Transverse colon (tissue), 4 donors: ENCODE measurements around the gene HLA-B. TPM values are rescaled to one million over a fixed set of nuclear protein-coding genes. Genes with fewer than 3 reads are reported as not detected.
"Not testable (repeated sequence)": the region's sequence is repeated elsewhere in the genome, so short reads cannot be mapped to it uniquely, and the experiment has no call there.

Experiments used
- DNase-seq: peaks from one replicate; pipeline ENCODE4 v3.0.0-alpha.2; 2019
- H3K27ac ChIP-seq, 4 donors: fragments of 200-600 bp; sonication (generic); 2 replicates each; pipeline ENCODE4 v1.5.1; 2016 to 2018; ENCODE audit warnings: inconsistent platforms in 4 of 4
- H3K27me3 ChIP-seq: fragments of 200-600 bp; sonication (generic); 2 replicates; pipeline ENCODE4 v1.5.1; 2017; ENCODE audit warnings: inconsistent platforms
- H3K36me3 ChIP-seq, 4 donors: fragments of 200-600 bp; sonication (generic); 2 replicates each; pipeline ENCODE4 v1.5.1; 2017 to 2019; ENCODE audit warnings: inconsistent platforms in 4 of 4
- H3K4me1 ChIP-seq, 4 donors: fragments of 200-600 bp; sonication (generic); 2 replicates each; pipeline ENCODE4 v1.5.1; 2017 to 2020; ENCODE audit warnings: inconsistent platforms in 4 of 4
- H3K4me3 ChIP-seq, 4 donors: fragments of 200-600 bp; sonication (generic); 1 replicate in 1 of 4; 2 replicates in 3 of 4; pipeline versions ENCODE4 v1.5.1 to v1.6.1; 2017 to 2019; ENCODE audit warnings: inconsistent platforms in 4 of 4
- H3K9me3 ChIP-seq, 2 donors: fragments of 200-600 bp; sonication (generic); 2 replicates each; pipeline ENCODE4 v1.5.1; 2017 to 2019; ENCODE audit warnings: inconsistent platforms in 2 of 2
- EP300 ChIP-seq: sonication (generic); formaldehyde crosslinking; IDR thresholded peaks from one replicate; pipeline ENCODE4 v1.6.1; 2017; ENCODE audit warnings: antibody characterized with exemption, low read depth
- POLR2A ChIP-seq: fragments of 450-650 bp; IDR thresholded peaks from one replicate; pipeline ENCODE4 v1.6.1; 2016; ENCODE audit warnings: antibody characterized with exemption, mild to moderate bottlenecking, moderate library complexity
- POLR2AphosphoS5 ChIP-seq, 3 donors: sonication (generic); formaldehyde crosslinking; IDR thresholded peaks; one replicate each; pipeline ENCODE4 v1.6.1; 2016; ENCODE audit warnings: antibody characterized with exemption in 3 of 3
- WGBS, 2 donors: methylation state at CpG; one replicate each; pipeline ENCODE4 v1.1.5; 2018; ENCODE audit warnings: low coverage in 1 of 2; 5-methylcytosine and 5-hydroxymethylcytosine counted together
- in situ Hi-C, 4 donors: fragments of 200-750 bp; cut with MboI; loops; one replicate each; pipeline versions ENCODE4 v1.15.0 to v1.15.1; 2017; ENCODE audit warnings: low sequenced_read_pairs in 3 of 4, low pct_ligation_motif_present in 1 of 4, low pct_unique_long_range_greater_than_20kb in 1 of 4
- intact Hi-C: fragments of 100-400 bp; cut with DNase I; formaldehyde crosslinking; loops from one replicate; pipeline ENCODE4 v1.15.1; 2023; ENCODE audit warnings: low total_unique reads
- total RNA-seq, 4 donors: library from RNA; depleted of rRNA; stranded (reverse); fragments of >200 nt; gene quantifications; one replicate each; pipeline ENCODE4 v1.1.0, GENCODE V29; 2016
- TF ChIP-seq, protein P1 (sequence below), 5 experiments: fragments of 200-600 bp in 3 of 5; fragments of 450-650 bp in 2 of 5; sonication (generic) in 3 of 5; IDR thresholded peaks; 1 replicate in 2 of 5; 2 replicates in 3 of 5; pipeline ENCODE4 v1.5.1; 2016 to 2017; ENCODE audit warnings: antibody characterized with exemption in 5 of 5, inconsistent platforms in 3 of 5, mild to moderate bottlenecking in 2 of 5, moderate library complexity in 1 of 5

HLA-B gene
- total RNA-seq, 4 donors from 2014 or later: 915 to 3,432 (median 2,814) TPM

DNA sequence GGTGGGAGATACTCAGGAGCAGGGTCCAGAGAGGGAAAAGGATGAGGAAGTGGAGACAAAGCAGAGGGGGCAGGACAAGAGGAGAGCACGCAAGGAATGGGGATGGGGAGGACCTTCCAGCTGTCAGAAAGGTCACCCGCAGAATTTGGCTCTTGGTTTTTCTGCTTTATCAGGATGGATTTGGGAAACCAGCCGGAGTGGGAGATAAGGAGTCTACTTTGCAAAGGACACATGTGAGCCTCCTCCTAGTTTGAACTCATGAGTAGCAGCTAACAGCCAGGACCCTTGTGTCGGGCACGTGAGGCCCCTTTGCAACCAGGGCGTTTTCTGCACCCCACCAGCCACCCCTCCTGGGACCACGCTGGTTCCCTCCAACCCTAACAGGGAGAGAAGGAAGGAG, 38.9 kb upstream of the HLA-B start:
- in situ Hi-C loops (no loop called here), intact Hi-C loops (loop anchor here (2.0 kb wide), 1 partner anchor 45 kb away; no protein-coding TSS in a partner anchor)
- WGBS, 2 donors: 81 to 93% methylated on average over 5 to 7 of the region's 7 CpGs
- H3K36me3 ChIP-seq: no peaks in the 10 kb centered on the region
- no peak overlapping the region for H3K4me3 ChIP-seq
- TF ChIP-seq POLR2A: no peak
- no peak for TF ChIP-seq POLR2AphosphoS5 (IDR thresholded peaks at IDR 0.05)
- TF ChIP-seq, protein P1, sequence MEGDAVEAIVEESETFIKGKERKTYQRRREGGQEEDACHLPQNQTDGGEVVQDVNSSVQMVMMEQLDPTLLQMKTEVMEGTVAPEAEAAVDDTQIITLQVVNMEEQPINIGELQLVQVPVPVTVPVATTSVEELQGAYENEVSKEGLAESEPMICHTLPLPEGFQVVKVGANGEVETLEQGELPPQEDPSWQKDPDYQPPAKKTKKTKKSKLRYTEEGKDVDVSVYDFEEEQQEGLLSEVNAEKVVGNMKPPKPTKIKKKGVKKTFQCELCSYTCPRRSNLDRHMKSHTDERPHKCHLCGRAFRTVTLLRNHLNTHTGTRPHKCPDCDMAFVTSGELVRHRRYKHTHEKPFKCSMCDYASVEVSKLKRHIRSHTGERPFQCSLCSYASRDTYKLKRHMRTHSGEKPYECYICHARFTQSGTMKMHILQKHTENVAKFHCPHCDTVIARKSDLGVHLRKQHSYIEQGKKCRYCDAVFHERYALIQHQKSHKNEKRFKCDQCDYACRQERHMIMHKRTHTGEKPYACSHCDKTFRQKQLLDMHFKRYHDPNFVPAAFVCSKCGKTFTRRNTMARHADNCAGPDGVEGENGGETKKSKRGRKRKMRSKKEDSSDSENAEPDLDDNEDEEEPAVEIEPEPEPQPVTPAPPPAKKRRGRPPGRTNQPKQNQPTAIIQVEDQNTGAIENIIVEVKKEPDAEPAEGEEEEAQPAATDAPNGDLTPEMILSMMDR (IDR thresholded peaks at IDR 0.05): no peak
- TF ChIP-seq EP300: no peak
- peaks cover 3 to 35% (median 17%) of the 10 kb centered on the region in 4 donors for H3K4me1 ChIP-seq
- H3K27ac ChIP-seq: peak overlapping the region in 3 of 4 donors; percentile 42 to 74 (median 72)
- no peaks in the 10 kb centered on the region for H3K27me3 ChIP-seq
- DNase-seq: no peak
- no peaks in the 10 kb centered on the region for H3K9me3 ChIP-seq

DNA sequence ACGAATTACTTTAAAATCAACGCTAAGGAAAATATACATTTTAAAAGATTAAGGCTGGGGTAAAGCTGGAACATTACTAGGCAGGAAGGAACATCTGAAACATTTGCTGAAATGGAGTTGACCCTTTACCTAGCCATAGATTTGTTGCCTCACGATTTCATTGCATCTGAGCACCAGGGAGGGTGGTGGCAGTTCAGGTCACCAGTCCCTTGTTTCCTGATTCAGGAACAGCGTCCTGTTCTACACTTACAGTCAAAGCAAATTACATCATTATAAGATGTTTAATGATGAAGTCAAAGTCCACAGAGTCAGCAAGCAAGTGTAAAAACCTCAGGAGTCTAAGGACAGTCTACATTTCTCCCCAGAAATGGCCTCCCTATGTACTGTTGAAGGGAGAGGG, 37.4 kb upstream of the HLA-B start:
- WGBS, 2 donors: 43 to 60% methylated on average over 1 to 4 of the region's 4 CpGs
- in situ Hi-C loops (loop anchor here in 1 of 4 donors (5.0 kb wide), 1 partner anchor 93 kb away; no protein-coding TSS in a partner anchor), intact Hi-C loops (no loop called here)
- Histone ChIP-seq H3K27me3 (no peaks in the 10 kb centered on the region), H3K9me3 (no peaks in the 10 kb centered on the region), H3K27ac (peak overlapping the region; percentile 55 to 77 (median 73)), H3K4me3 (no peak overlapping the region), H3K4me1 (peaks cover 3 to 35% (median 17%) of the 10 kb centered on the region in 4 donors), H3K36me3 (no peaks in the 10 kb centered on the region)
- TF ChIP-seq EP300: no peak
- no peak for TF ChIP-seq POLR2AphosphoS5 (IDR thresholded peaks at IDR 0.05)
- TF ChIP-seq POLR2A: no peak
- TF ChIP-seq, protein P1 (IDR thresholded peaks at IDR 0.05): no peak
- DNase-seq: peak; percentile 41

DNA sequence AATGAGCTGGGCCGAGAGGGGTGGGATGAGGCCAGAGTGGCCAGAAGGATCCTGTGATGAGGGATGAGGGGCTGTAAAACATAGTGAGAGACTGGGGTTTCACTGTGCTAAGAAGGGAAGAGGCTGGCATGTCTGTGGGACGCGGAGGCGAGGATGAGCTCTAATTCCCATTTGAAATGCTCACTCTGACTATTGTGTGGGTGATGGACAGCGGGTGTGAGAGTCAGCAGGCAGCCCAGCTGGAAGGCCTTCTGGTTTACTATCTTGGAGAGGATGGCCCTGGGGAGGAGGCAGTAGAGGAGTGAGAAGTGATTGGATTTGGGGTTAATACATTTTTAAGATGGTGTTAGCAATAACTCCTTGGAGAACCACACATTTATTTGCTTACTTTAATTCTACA, 37.0 kb upstream of the HLA-B start:
- no peak for TF ChIP-seq EP300
- TF ChIP-seq POLR2A: no peak
- TF ChIP-seq POLR2AphosphoS5 (IDR thresholded peaks at IDR 0.05): no peak
- peak overlapping the region; percentile 55 to 74 (median 63) for H3K27ac ChIP-seq
- DNase-seq: no peak
- H3K9me3 ChIP-seq: no peaks in the 10 kb centered on the region
- WGBS, 2 donors: 64 to 80% methylated on average over 4 to 5 of the region's 5 CpGs
- intact Hi-C loops: no loop called here
- no peaks in the 10 kb centered on the region for H3K36me3 ChIP-seq
- in situ Hi-C loops: loop anchor here in 1 of 4 donors (5.0 kb wide), 1 partner anchor 93 kb away; no protein-coding TSS in a partner anchor
- H3K4me3 ChIP-seq: no peak overlapping the region
- H3K4me1 ChIP-seq: peaks cover 3 to 33% (median 16%) of the 10 kb centered on the region in 4 donors
- H3K27me3 ChIP-seq: no peaks in the 10 kb centered on the region

DNA sequence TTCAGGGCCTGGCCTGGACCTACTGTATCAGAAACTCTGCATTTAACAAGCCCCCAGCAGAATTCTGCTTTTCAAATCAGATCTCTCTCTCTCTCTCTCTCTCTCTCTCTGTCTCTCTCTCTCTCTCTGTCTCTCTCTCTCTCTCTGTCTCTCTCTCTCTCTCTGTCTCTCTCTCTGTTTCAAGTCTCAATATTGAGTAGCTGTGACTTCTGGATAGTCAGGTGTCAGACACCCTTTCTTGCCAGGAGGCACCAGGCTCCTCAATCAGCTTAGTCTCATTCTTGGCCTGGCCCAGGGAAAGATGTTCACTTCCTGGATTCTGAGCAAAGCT, 32.8 kb upstream of the HLA-B start:
- H3K4me1 ChIP-seq, H3K36me3 ChIP-seq, H3K9me3 ChIP-seq, H3K27me3 ChIP-seq, intact Hi-C loops, H3K4me3 ChIP-seq, H3K27ac ChIP-seq, DNase-seq: not testable (repeated sequence)
- in situ Hi-C loops: loop anchor here in 2 of 4 donors (5.0 kb wide), 1 partner anchor 98 kb away; no protein-coding TSS in a partner anchor

DNA sequence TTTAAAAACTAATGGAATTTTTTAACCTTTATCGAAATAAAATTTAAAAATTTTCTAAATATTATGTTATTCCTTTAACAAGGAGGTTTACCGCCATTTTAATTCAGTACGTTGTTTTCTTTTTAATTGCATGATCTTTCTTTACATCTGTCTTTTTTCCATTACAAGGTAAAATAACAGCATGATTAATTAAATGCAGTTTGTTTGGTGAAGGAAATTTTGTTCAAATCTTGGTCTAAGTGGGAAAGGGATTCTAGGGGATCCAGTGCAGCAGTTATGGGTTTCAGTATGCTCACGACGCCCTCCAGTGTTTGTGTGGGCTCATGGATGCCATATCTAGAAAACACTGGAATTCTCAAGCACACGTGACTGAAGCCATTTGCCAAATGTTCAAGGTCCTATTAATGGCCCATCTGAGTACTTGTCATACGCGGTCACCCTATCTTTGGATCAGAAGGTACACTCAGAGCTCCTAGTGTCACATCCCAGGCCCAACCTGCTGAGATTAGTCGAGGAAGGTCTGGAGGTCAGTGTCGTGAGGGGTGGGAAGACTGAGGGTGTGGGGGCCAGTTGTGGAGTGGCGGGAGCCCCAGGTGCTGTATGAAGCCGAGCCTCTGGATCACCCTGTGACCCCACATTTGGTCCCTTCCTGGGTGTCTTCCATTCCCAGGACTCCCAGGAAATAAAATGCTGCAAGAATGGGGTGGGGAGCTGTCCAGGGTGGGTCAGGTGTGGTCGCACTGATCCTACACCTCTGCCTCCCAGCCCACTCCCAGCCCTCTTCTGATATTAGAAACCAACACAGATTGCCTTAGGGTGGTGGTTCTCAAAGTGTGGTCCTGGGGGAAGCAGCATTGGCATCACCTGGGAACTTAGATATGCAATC, 32.2 kb upstream of the HLA-B start:
- not testable (repeated sequence) for DNase-seq
- WGBS, 2 donors: 52 to 57% methylated on average over 3 to 5 of the region's 13 CpGs

More for the DNA sequence above, 32.2 kb upstream of the HLA-B start:
- H3K36me3 ChIP-seq, H3K4me3 ChIP-seq, intact Hi-C loops, H3K27me3 ChIP-seq, H3K27ac ChIP-seq, H3K9me3 ChIP-seq, H3K4me1 ChIP-seq: not testable (repeated sequence)
- in situ Hi-C loops: loop anchor here in 1 of 4 donors (5.0 kb wide), 1 partner anchor 98 kb away; no protein-coding TSS in a partner anchor
